Osteoblast (primary cell): ENCODE measurements around the gene LAMB2. TPM values are rescaled to one million over a fixed set of nuclear protein-coding genes. Genes with fewer than 3 reads are reported as not detected.

Experiments
- DNase-seq: peaks from one replicate; pipeline ENCODE4 v3.0.0; 2011; ENCODE audit warnings: low spot score, mixed read lengths; ENCODE audit not compliant: insufficient read length; ENCODE audit errors: missing footprints
- H2AFZ ChIP-seq: 2 replicates; pipeline ENCODE4 v1.6.0; 2011; ENCODE audit warnings: mild to moderate bottlenecking, low read length
- H3K27ac ChIP-seq: 2 replicates; pipeline ENCODE4 v1.5.1; 2011; ENCODE audit warnings: mild to moderate bottlenecking, low read depth, low read length, moderate library complexity
- H3K27me3 ChIP-seq: 2 replicates; pipeline ENCODE4 v1.6.0; 2012; ENCODE audit warnings: mild to moderate bottlenecking, control low read depth, inconsistent platforms, low read length, moderate library complexity; ENCODE audit not compliant: insufficient read depth
- H3K36me3 ChIP-seq: 2 replicates; pipeline ENCODE4 v1.5.1; 2011; ENCODE audit warnings: mild to moderate bottlenecking, low read length, control low read depth, moderate library complexity; ENCODE audit not compliant: insufficient read depth
- H3K4me1 ChIP-seq: 2 replicates; pipeline ENCODE4 v1.5.1; 2011; ENCODE audit warnings: mild to moderate bottlenecking, low read length, control low read depth, moderate library complexity; ENCODE audit not compliant: insufficient read depth
- H3K4me2 ChIP-seq: 2 replicates; pipeline ENCODE4 v1.6.0; 2011; ENCODE audit warnings: mild to moderate bottlenecking, low read length; ENCODE audit not compliant: insufficient read depth
- H3K4me3 ChIP-seq: fragments of 200-600 bp; sonication (generic); 3 replicates; pipeline ENCODE4 v1.5.1; 2012; ENCODE audit warnings: mild to moderate bottlenecking, low read length, inconsistent platforms; ENCODE audit not compliant: insufficient read depth
- H3K79me2 ChIP-seq: 2 replicates; pipeline ENCODE4 v1.6.0; 2012; ENCODE audit warnings: mild to moderate bottlenecking, low read length, control low read depth, inconsistent platforms; ENCODE audit not compliant: insufficient read depth
- H3K9me3 ChIP-seq: 2 replicates; pipeline ENCODE4 v1.5.1; 2011; ENCODE audit warnings: low read depth, low read length, control low read depth
- H4K20me1 ChIP-seq: 2 replicates; pipeline ENCODE4 v1.6.0; 2012; ENCODE audit warnings: mild to moderate bottlenecking, low read length, control low read depth; ENCODE audit not compliant: insufficient read depth
- small RNA-seq: library from RNA; depleted of rRNA; stranded (forward); fragments of <200 nt; gene quantifications from one replicate; pipeline ENCODE3, GENCODE V24; 2012
- total RNA-seq: library from RNA; depleted of rRNA; stranded (reverse); fragments of >200 nt; gene quantifications from 2 replicates; pipeline ENCODE4 v1.2.3, GENCODE V29; 2012
- TF ChIP-seq, protein P1 (sequence below): IDR thresholded peaks from 2 replicates; pipeline ENCODE4 v1.5.1; 2011; ENCODE audit warnings: mild to moderate bottlenecking, low read depth, low read length, moderate library complexity; ENCODE audit errors: extremely low read depth

Gene LAMB2
- total RNA-seq, 1 donor: 450 TPM

DNA sequence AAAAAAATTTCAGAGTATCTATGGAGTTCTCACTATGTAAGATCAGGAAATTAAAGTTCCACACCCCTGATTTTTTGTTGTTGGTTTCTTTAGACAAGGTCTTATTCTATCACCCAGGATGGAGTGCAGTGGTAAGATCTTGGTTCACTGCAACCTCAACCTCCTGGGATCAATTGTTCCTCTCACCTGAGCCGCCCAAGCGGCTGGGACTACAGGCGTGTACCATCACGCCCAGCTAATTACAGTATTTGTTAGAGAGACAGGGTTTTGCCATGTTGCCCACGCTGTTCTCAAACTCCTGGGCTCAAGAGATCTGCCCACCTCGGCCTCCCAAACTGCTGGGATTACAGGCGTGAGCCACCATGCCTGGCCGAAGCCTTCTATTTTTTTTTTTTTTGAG lies 51.4 kb downstream of the LAMB2 start:
- Histone ChIP-seq H3K4me2 (no peak overlapping the region), H3K79me2 (peaks cover 94% of the 10 kb centered on the region), H2AFZ (no peak overlapping the region), H4K20me1 (peaks cover 32% of the 10 kb centered on the region), H3K4me3 (no peak overlapping the region), H3K36me3 (peaks cover 23% of the 10 kb centered on the region), H3K4me1 (no peaks in the 10 kb centered on the region), H3K9me3 (no peaks in the 10 kb centered on the region), H3K27ac (no peak overlapping the region), H3K27me3 (no peaks in the 10 kb centered on the region)
- DNase-seq: no peak
- TF ChIP-seq, protein P1, sequence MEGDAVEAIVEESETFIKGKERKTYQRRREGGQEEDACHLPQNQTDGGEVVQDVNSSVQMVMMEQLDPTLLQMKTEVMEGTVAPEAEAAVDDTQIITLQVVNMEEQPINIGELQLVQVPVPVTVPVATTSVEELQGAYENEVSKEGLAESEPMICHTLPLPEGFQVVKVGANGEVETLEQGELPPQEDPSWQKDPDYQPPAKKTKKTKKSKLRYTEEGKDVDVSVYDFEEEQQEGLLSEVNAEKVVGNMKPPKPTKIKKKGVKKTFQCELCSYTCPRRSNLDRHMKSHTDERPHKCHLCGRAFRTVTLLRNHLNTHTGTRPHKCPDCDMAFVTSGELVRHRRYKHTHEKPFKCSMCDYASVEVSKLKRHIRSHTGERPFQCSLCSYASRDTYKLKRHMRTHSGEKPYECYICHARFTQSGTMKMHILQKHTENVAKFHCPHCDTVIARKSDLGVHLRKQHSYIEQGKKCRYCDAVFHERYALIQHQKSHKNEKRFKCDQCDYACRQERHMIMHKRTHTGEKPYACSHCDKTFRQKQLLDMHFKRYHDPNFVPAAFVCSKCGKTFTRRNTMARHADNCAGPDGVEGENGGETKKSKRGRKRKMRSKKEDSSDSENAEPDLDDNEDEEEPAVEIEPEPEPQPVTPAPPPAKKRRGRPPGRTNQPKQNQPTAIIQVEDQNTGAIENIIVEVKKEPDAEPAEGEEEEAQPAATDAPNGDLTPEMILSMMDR: no peak

DNA sequence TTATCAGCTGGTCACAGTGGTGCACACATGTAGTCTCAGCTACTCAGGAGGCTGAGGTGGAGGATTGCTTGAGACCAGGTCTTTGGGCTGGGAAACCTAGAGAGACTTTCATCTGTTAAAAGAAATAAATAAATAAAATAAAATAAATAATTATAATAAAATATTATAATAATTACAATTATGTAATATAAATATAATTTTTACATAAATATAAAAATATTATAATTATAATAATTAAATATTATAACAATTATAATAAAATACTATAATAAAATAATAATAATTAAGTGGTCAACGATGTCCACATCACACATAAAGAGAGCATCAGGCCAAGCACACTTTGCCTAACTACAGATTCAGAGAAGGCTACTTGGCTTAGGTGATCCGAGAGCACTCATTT lies 53.6 kb downstream of the LAMB2 start:
- H3K36me3 ChIP-seq: peaks cover 39% of the 10 kb centered on the region
- no peak overlapping the region for H2AFZ ChIP-seq
- H3K9me3 ChIP-seq: no peaks in the 10 kb centered on the region
- DNase-seq: no peak
- H4K20me1 ChIP-seq: peaks cover 24% of the 10 kb centered on the region
- H3K4me1 ChIP-seq: no peaks in the 10 kb centered on the region
- H3K79me2 ChIP-seq: peaks cover 82% of the 10 kb centered on the region
- TF ChIP-seq, protein P1: no peak
- H3K27ac ChIP-seq: no peak overlapping the region
- no peak overlapping the region for H3K4me2 ChIP-seq
- H3K4me3 ChIP-seq: no peak overlapping the region
- no peaks in the 10 kb centered on the region for H3K27me3 ChIP-seq

DNA sequence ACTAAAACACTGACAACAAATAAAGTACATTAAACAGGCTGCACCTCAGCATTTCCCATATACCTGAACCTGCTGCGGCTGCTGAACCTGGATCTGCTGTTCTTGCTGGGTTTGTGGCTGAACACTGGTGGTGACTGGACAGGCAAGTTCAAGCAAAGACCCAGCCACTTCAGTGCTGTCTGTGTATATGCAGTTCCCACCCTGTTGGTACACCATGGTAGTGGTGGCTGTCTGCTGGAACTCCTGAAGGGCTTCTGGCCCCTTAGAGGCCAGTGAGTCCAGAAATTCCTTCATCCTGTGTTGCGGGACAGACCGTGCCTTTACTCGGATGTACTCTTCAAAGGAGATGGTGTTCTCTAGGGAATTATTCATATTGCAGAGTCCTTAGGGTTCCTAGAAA lies 56.2 kb downstream of the LAMB2 start:
- TF ChIP-seq, protein P1: no peak
- Histone ChIP-seq H3K27ac (no peak overlapping the region), H2AFZ (no peak overlapping the region), H3K4me1 (no peaks in the 10 kb centered on the region), H3K4me3 (no peak overlapping the region), H4K20me1 (peaks cover 15% of the 10 kb centered on the region), H3K27me3 (no peaks in the 10 kb centered on the region), H3K4me2 (no peak overlapping the region), H3K9me3 (no peaks in the 10 kb centered on the region), H3K79me2 (peaks cover 74% of the 10 kb centered on the region), H3K36me3 (peaks cover 59% of the 10 kb centered on the region)
- DNase-seq: no peak

DNA sequence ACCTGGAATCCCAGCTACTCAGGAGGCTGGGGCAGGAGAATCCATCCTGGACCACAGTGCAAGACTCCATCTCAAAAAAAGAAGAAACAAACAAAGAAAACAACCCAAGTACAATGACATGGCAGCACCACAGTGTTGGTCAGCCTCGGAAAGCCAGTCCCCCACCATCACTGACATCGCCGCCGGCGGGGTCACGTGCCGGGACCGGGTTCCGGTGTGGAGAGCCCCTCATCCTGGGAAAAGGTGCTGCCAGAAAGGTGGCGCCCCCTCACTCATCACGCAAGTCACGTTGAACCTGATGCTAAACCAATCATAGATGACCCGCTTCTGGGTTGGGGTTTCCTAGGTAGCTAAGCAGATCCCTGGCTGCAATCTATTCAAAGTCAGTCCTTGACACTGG lies 56.7 kb downstream of the LAMB2 start:
- Histone ChIP-seq H3K27ac (no peak overlapping the region), H4K20me1 (peaks cover 15% of the 10 kb centered on the region), H3K36me3 (peaks cover 65% of the 10 kb centered on the region), H3K4me1 (no peaks in the 10 kb centered on the region), H2AFZ (no peak overlapping the region), H3K4me2 (no peak overlapping the region), H3K79me2 (peaks cover 74% of the 10 kb centered on the region), H3K27me3 (no peaks in the 10 kb centered on the region), H3K9me3 (no peaks in the 10 kb centered on the region), H3K4me3 (no peak overlapping the region)
- no peak for DNase-seq
- TF ChIP-seq, protein P1: no peak

Small RNAs within 50 kb of the gene (small RNA-seq; reads per million reads assigned to genes)
- gene RN7SL182P: not detected

Other genes with a start within 250 kb of the LAMB2 start
- 11.2 and 11.9 TPM in 2 replicates for gene SLC25A20, start 234.2 kb downstream of the LAMB2 start, total RNA-seq
- 69.1 and 82.5 TPM in 2 replicates for gene ARIH2, start 214.2 kb downstream of the LAMB2 start, total RNA-seq
- gene P4HTM, start 142.8 kb downstream of the LAMB2 start, total RNA-seq: 31.8 and 32.4 TPM in 2 replicates
- gene WDR6, start 125.7 kb downstream of the LAMB2 start, total RNA-seq: 74.3 and 98.4 TPM in 2 replicates
- gene DALRD3, start 114.5 kb downstream of the LAMB2 start, total RNA-seq: 37.1 and 39.1 TPM in 2 replicates
- 43.0 and 43.4 TPM in 2 replicates for gene NDUFAF3, start 110.9 kb downstream of the LAMB2 start, total RNA-seq
- 273 and 286 TPM in 2 replicates for gene IMPDH2, start 103.7 kb downstream of the LAMB2 start, total RNA-seq
- 136 and 167 TPM in 2 replicates for gene QRICH1, start 39.0 kb downstream of the LAMB2 start, total RNA-seq
- 360 and 416 TPM in 2 replicates for gene QARS1, start 28.3 kb downstream of the LAMB2 start, total RNA-seq
- 37.1 and 49.6 TPM in 2 replicates for gene USP19, start 12.2 kb downstream of the LAMB2 start, total RNA-seq
- 19.2 and 22.8 TPM in 2 replicates for gene CCDC71, start 33.3 kb upstream of the LAMB2 start, total RNA-seq
- 16.6 and 18.3 TPM in 2 replicates for gene KLHDC8B, start 38.5 kb upstream of the LAMB2 start, total RNA-seq
- gene C3orf62, start 144.2 kb upstream of the LAMB2 start, total RNA-seq: 1.8 and 3.6 TPM in 2 replicates
- gene USP4, start 207.0 kb upstream of the LAMB2 start, total RNA-seq: 20.3 and 22.1 TPM in 2 replicates
- 174 and 183 TPM in 2 replicates for gene GPX1, start 225.3 kb upstream of the LAMB2 start, total RNA-seq